ENCODE results near the gene CHP1. TPM values are rescaled to one million over a fixed set of nuclear protein-coding genes. Genes with fewer than 3 reads are reported as not detected.

CHP1 gene
- total and polyA plus RNA-seq, 2 of the 8 experiments (the other 6 are each of a cell fraction or from before 2014, with no cell fraction given), result 45.2 to 89.0 TPM

GRCh38 chr15:41323611-41324010 lies 92.5 kb downstream of the CHP1 start (continued):
- TF ChIP-seq CHD7 (IDR thresholded peaks at IDR 0.05; ENCODE audit: insufficient replicate concordance, low read length), result no peak
- TF ChIP-seq PHF8 (conservative IDR thresholded peaks at IDR 0.05; ENCODE audit: low read depth, low read length), result no peak
- TF ChIP-seq RXRA (IDR thresholded peaks at IDR 0.05; ENCODE audit: insufficient read depth, low read depth, low read length), result no peak
- TF ChIP-seq SUZ12 (IDR thresholded peaks at IDR 0.05; ENCODE audit: low read length), result no peak
- no peak for TF ChIP-seq EGR1 (IDR thresholded peaks at IDR 0.05; ENCODE audit: borderline replicate concordance, low read depth, low read length)
- no peak for TF ChIP-seq CREB1 (IDR thresholded peaks at IDR 0.05)
- no peak for TF ChIP-seq CBX8 (IDR thresholded peaks at IDR 0.05; ENCODE audit: borderline replicate concordance, low read depth, low read length)
- TF ChIP-seq GTF2F1 (IDR thresholded peaks at IDR 0.05; ENCODE audit: borderline replicate concordance, low read depth, low read length), result no peak
- TF ChIP-seq, protein P1, sequence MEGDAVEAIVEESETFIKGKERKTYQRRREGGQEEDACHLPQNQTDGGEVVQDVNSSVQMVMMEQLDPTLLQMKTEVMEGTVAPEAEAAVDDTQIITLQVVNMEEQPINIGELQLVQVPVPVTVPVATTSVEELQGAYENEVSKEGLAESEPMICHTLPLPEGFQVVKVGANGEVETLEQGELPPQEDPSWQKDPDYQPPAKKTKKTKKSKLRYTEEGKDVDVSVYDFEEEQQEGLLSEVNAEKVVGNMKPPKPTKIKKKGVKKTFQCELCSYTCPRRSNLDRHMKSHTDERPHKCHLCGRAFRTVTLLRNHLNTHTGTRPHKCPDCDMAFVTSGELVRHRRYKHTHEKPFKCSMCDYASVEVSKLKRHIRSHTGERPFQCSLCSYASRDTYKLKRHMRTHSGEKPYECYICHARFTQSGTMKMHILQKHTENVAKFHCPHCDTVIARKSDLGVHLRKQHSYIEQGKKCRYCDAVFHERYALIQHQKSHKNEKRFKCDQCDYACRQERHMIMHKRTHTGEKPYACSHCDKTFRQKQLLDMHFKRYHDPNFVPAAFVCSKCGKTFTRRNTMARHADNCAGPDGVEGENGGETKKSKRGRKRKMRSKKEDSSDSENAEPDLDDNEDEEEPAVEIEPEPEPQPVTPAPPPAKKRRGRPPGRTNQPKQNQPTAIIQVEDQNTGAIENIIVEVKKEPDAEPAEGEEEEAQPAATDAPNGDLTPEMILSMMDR (IDR thresholded peaks at IDR 0.05; ENCODE audit: control extremely low read depth in 1 of 3, insufficient read depth in 1 of 3, low read depth in 1 of 3, low read length in 3 of 3), result no peak
- no peak for TF ChIP-seq CHD1 (IDR thresholded peaks at IDR 0.05; ENCODE audit: low read depth, low read length)
